Mammary epithelial cell (primary cell): Measurements from ENCODE around the gene RNF103.

Source experiments
- CTCF ChIP-seq, 2 donors: IDR thresholded peaks in 1 of 2; conservative IDR thresholded peaks in 1 of 2; 2 replicates each; pipeline ENCODE4 v1.5.1; 2011 to 2012; ENCODE audit warnings: inconsistent platforms in 2 of 2, low read length in 2 of 2, mild to moderate bottlenecking in 2 of 2, control low read depth in 1 of 2, low read depth in 1 of 2; ENCODE audit not compliant: insufficient read depth in 1 of 2; ENCODE audit errors: extremely low read depth in 1 of 2
- EZH2 ChIP-seq: IDR thresholded peaks from 2 replicates; pipeline ENCODE4 v1.6.1; 2012; ENCODE audit warnings: low read length, inconsistent platforms, borderline replicate concordance

GRCh38 chr2:86563650-86564061, 60.0 kb downstream of the RNF103 start:
- TF ChIP-seq CTCF (conservative IDR thresholded peaks at IDR 0.05 in 1 of 2, IDR thresholded peaks at IDR 0.05 in 1 of 2; ENCODE audit: extremely low read depth in 1 of 2, insufficient read depth in 1 of 2, low read depth in 1 of 2, low read length in 2 of 2) = no peak
- TF ChIP-seq EZH2 = no peak
